Smooth muscle cell (in vitro differentiated cells): ENCODE measurements around the gene SETD7. TPM values are rescaled to one million over a fixed set of nuclear protein-coding genes. Genes with fewer than 3 reads are reported as not detected.

Experiments used
- DNase-seq: peaks from one replicate; lab custom pipeline; 2025; ENCODE audit not compliant: unreplicated experiment; lab: John Stamatoyannopoulos, UW
- H2AFZ ChIP-seq: fragments of 200-600 bp; sonication (generic); 2 replicates; pipeline ENCODE4 v1.6.0; 2016; ENCODE audit warnings: antibody characterized with exemption, low read depth, mild to moderate bottlenecking
- H3F3A ChIP-seq: fragments of 200-600 bp; sonication (generic); 2 replicates; pipeline ENCODE4 v1.6.0; 2017; ENCODE audit warnings: antibody characterized with exemption, low read depth
- H3K27ac ChIP-seq: fragments of 200-600 bp; sonication (generic); 2 replicates; pipeline ENCODE4 v1.5.1; 2016; ENCODE audit warnings: low read depth, mild to moderate bottlenecking
- H3K27me3 ChIP-seq: fragments of 200-600 bp; sonication (generic); 2 replicates; pipeline ENCODE4 v1.6.1; 2016; ENCODE audit warnings: low read depth, mild to moderate bottlenecking
- H3K36me3 ChIP-seq: fragments of 200-600 bp; sonication (generic); 2 replicates; pipeline ENCODE4 v1.5.1; 2016; ENCODE audit warnings: low read depth
- H3K4me1 ChIP-seq: fragments of 200-600 bp; sonication (generic); 2 replicates; pipeline ENCODE4 v1.5.1; 2016; ENCODE audit warnings: low read depth
- H3K4me2 ChIP-seq: fragments of 200-600 bp; sonication (generic); 2 replicates; pipeline ENCODE4 v1.6.0; 2016; ENCODE audit warnings: mild to moderate bottlenecking
- H3K4me3 ChIP-seq: fragments of 200-600 bp; sonication (generic); 2 replicates; pipeline ENCODE4 v1.5.1; 2016; ENCODE audit warnings: mild to moderate bottlenecking
- H3K79me2 ChIP-seq: fragments of 200-600 bp; sonication (generic); 2 replicates; pipeline ENCODE4 v1.6.0; 2016; ENCODE audit warnings: low read depth, mild to moderate bottlenecking
- H3K9ac ChIP-seq: fragments of 200-600 bp; sonication (generic); 2 replicates; pipeline ENCODE4 v1.6.0; 2016; ENCODE audit warnings: low read depth
- H3K9me3 ChIP-seq: fragments of 200-600 bp; sonication (generic); replicated peaks from 2 replicates; pipeline ENCODE4 v1.5.1; 2016; ENCODE audit warnings: low read depth
- H4K20me1 ChIP-seq: fragments of 200-600 bp; sonication (generic); 2 replicates; pipeline ENCODE4 v1.6.0; 2016; ENCODE audit warnings: low read depth
- CTCF ChIP-seq: fragments of 200-600 bp; sonication (generic); IDR thresholded peaks from 2 replicates; pipeline ENCODE4 v1.5.1; 2017; ENCODE audit warnings: borderline replicate concordance, mild to moderate bottlenecking, antibody characterized with exemption; ENCODE audit not compliant: insufficient read depth, poor library complexity, severe bottlenecking
- WGBS: methylation state at CpG from one replicate; pipeline ENCODE4 v1.1.7; 2016; ENCODE audit warnings: low lambda C conversion rate; 5-methylcytosine and 5-hydroxymethylcytosine counted together
- polyA plus RNA-seq: library from polyadenylated mRNA; unstranded; fragments of >200 nt; fragmentation: Nextera tagmentation; extraction: Ambion mirVana; gene quantifications from 2 replicates; pipeline ENCODE4 v1.2.1, GENCODE V29; 2016
- total RNA-seq: library from RNA; depleted of rRNA; stranded (reverse); fragments of >200 nt; gene quantifications from 2 replicates; pipeline ENCODE4 v1.2.3, GENCODE V29; 2014

Gene SETD7
- total and polyA plus RNA-seq, 2 experiments from 2014 or later, result 8.5 to 34.2 TPM

GRCh38 chr4:139489638-139490037 lies 66.4 kb downstream of the SETD7 start:
- Histone ChIP-seq H3K9ac (no peak overlapping the region), H3F3A (no peaks in the 10 kb centered on the region), H3K79me2 (no peaks in the 10 kb centered on the region), H3K4me2 (no peak overlapping the region), H3K4me1 (no peaks in the 10 kb centered on the region), H2AFZ (no peak overlapping the region), H3K9me3 (no peaks in the 10 kb centered on the region), H3K27ac (no peak overlapping the region), H3K36me3 (no peaks in the 10 kb centered on the region), H4K20me1 (no peaks in the 10 kb centered on the region), H3K27me3 (no peaks in the 10 kb centered on the region), H3K4me3 (no peak overlapping the region)
- no peak for TF ChIP-seq CTCF
- no peak for DNase-seq

DNA sequence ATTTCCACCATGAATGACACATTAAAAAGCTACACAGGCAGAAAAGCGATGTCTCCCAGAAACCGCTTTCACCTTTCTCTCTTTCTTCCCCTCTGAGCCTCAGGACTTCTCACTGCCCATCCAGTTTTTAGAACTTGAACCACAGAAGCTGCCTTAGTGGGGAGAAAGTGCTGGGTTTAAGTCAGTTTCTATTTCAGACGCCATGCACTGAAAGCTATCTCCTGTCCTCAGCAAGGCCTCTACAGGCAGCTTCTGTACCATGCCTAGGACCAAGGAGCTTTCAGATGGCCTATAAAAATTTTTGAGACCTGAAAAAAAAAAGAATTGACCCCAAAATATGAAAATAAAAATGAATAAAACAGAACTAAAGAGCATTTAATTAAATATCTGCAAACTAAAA lies 67.6 kb downstream of the SETD7 start:
- no peak overlapping the region for H2AFZ ChIP-seq
- H3K9ac ChIP-seq, result no peak overlapping the region
- H3K27me3 ChIP-seq, result no peaks in the 10 kb centered on the region
- TF ChIP-seq CTCF, result no peak
- H3K4me3 ChIP-seq, result no peak overlapping the region
- no peaks in the 10 kb centered on the region for H3F3A ChIP-seq
- no peaks in the 10 kb centered on the region for H3K9me3 ChIP-seq
- no peaks in the 10 kb centered on the region for H3K36me3 ChIP-seq
- H3K27ac ChIP-seq, result no peak overlapping the region
- no peak for DNase-seq
- 89% methylated on average over 3 of the region's 3 CpGs for WGBS
- H3K79me2 ChIP-seq, result no peaks in the 10 kb centered on the region
- no peaks in the 10 kb centered on the region for H4K20me1 ChIP-seq
- no peak overlapping the region for H3K4me2 ChIP-seq
- H3K4me1 ChIP-seq, result no peaks in the 10 kb centered on the region

DNA sequence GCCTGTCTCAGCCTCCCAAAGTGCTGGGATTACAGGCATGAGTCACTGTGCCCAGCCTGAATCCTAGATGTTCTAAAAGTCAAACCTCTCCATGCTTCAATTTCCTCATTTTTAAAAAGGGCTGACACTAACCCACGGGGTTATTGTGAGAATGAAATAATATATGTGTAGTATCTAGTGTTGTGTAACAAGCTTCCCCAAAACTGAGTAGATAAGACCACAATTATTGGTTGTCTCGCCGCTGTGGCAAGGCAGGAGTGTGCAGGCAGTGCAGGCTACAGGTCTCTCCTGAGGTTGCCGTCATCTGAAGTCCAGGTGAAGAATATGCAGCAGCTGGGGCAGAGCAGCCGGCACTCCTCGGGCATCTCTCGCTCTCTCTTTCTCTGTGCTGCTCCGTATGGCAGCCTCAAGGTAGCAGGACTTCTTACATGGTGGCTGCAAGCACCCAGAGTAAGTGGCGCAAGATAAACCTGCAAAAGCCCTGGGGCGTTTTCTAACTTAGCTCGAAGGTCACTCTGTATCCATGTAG lies 71.2 kb downstream of the SETD7 start:
- Histone ChIP-seq H3K4me3 (no peak overlapping the region), H3K27ac (no peak overlapping the region), H3K79me2 (no peaks in the 10 kb centered on the region), H2AFZ (no peak overlapping the region), H3K27me3 (no peaks in the 10 kb centered on the region), H3K36me3 (no peaks in the 10 kb centered on the region), H3K9me3 (no peaks in the 10 kb centered on the region), H4K20me1 (no peaks in the 10 kb centered on the region), H3K9ac (no peak overlapping the region), H3F3A (no peaks in the 10 kb centered on the region), H3K4me1 (no peaks in the 10 kb centered on the region), H3K4me2 (no peak overlapping the region)
- TF ChIP-seq CTCF, result no peak
- DNase-seq, result no peak
- WGBS, result 83% methylated on average over 11 of the region's 11 CpGs

- Histone ChIP-seq H2AFZ (no peak overlapping the region), H4K20me1 (no peaks in the 10 kb centered on the region), H3K9me3 (no peaks in the 10 kb centered on the region), H3K4me3 (no peak overlapping the region), H3K4me2 (no peak overlapping the region), H3K79me2 (no peaks in the 10 kb centered on the region), H3K36me3 (no peaks in the 10 kb centered on the region), H3K27ac (no peak overlapping the region), H3F3A (no peaks in the 10 kb centered on the region), H3K27me3 (no peaks in the 10 kb centered on the region), H3K4me1 (no peaks in the 10 kb centered on the region), H3K9ac (no peak overlapping the region)
- TF ChIP-seq CTCF, result no peak
- WGBS, result 98% methylated on average over 3 of the region's 3 CpGs
- DNase-seq, result no peak
These were observed 73.0 kb downstream of the SETD7 start for GRCh38 chr4:139483000-139483399.
